Measurements from ENCODE around the gene SLC25A45. TPM values are rescaled to one million over a fixed set of nuclear protein-coding genes. Genes with fewer than 3 reads are reported as not detected.
A peak's percentile ranks its signal among the peaks of the same experiment; 100 is the strongest.

Gene SLC25A45
- total and polyA plus RNA-seq, 2 donors from 2014 or later = 4.1 to 14.7 TPM

- peak overlapping the region in 2 of 3 donors; percentile 93 to 98 for H3K9ac ChIP-seq (ENCODE audit: low read length in 3 of 3)
- peaks cover 0 to 2% (median 0%) of the 10 kb centered on the region in 3 donors for H3K36me3 ChIP-seq (ENCODE audit: control insufficient read depth in 2 of 3, insufficient read depth in 3 of 3, low read length in 3 of 3)
- H3K27ac ChIP-seq (ENCODE audit: low read depth in 2 of 2, low read length in 2 of 2) = peak overlapping the region; percentile 99 to 100
- peaks cover 5 to 40% (median 38%) of the 10 kb centered on the region in 3 donors for H3K4me1 ChIP-seq (ENCODE audit: control insufficient read depth in 2 of 3, insufficient read depth in 2 of 3, low read depth in 1 of 3, low read length in 3 of 3)
- no peaks in the 10 kb centered on the region for H3K9me3 ChIP-seq (ENCODE audit: control insufficient read depth in 2 of 3, insufficient read depth in 1 of 3, low read length in 3 of 3)
- intact Hi-C loops (cut with DNase I) = loop anchor here (5.0 kb wide), 1 partner anchor 89 kb away; no protein-coding TSS in a partner anchor
- no peak for FAIRE-seq
- H3K4me3 ChIP-seq (ENCODE audit: low read length in 3 of 3) = peak overlapping the region in 2 of 3 donors; percentile 55 to 80
- DNase-seq = peak in 4 of 5 donors; percentile 47 to 88 (median 77)
- TF ChIP-seq CTCF (IDR thresholded peaks at IDR 0.05; ENCODE audit: borderline replicate concordance, extremely low read depth, insufficient read depth) = no peak
- H3K27me3 ChIP-seq (ENCODE audit: control insufficient read depth, insufficient read depth, low read length) = no peaks in the 10 kb centered on the region
Observed at GRCh38 chr11:65417702-65418430, 35.4 kb upstream of the SLC25A45 start.

GRCh38 chr11:65416841-65417701, 34.6 kb upstream of the SLC25A45 start:
- DNase-seq (peak in 2 of 5 donors; percentile 61 to 84), FAIRE-seq (no peak)
- Histone ChIP-seq H3K9ac (ENCODE audit: low read length in 3 of 3) (peak overlapping the region in 2 of 3 donors; percentile 93 to 98), H3K27ac (ENCODE audit: low read depth in 2 of 2, low read length in 2 of 2) (peak overlapping the region; percentile 99 to 100), H3K4me3 (ENCODE audit: low read length in 3 of 3) (peak overlapping the region in 2 of 3 donors; percentile 55 to 80), H3K4me1 (ENCODE audit: control insufficient read depth in 2 of 3, insufficient read depth in 2 of 3, low read depth in 1 of 3, low read length in 3 of 3) (peaks cover 5 to 40% (median 39%) of the 10 kb centered on the region in 3 donors), H3K9me3 (ENCODE audit: control insufficient read depth in 2 of 3, insufficient read depth in 1 of 3, low read length in 3 of 3) (no peaks in the 10 kb centered on the region), H3K27me3 (ENCODE audit: control insufficient read depth, insufficient read depth, low read length) (no peaks in the 10 kb centered on the region), H3K36me3 (ENCODE audit: control insufficient read depth in 2 of 3, insufficient read depth in 3 of 3, low read length in 3 of 3) (no peaks in the 10 kb centered on the region)
- no peak for TF ChIP-seq CTCF (IDR thresholded peaks at IDR 0.05; ENCODE audit: borderline replicate concordance, extremely low read depth, insufficient read depth)
- intact Hi-C loops (cut with DNase I) = loop anchor here (5.0 kb wide), 1 partner anchor 90 kb away; no protein-coding TSS in a partner anchor

GRCh38 chr11:65416341-65416824, 33.9 kb upstream of the SLC25A45 start:
- peak; percentile 90 to 96 (median 93) for DNase-seq
- peaks cover 5 to 45% (median 38%) of the 10 kb centered on the region in 3 donors for H3K4me1 ChIP-seq (ENCODE audit: control insufficient read depth in 2 of 3, insufficient read depth in 2 of 3, low read depth in 1 of 3, low read length in 3 of 3)
- H3K27ac ChIP-seq (ENCODE audit: low read depth in 2 of 2, low read length in 2 of 2) = peak overlapping the region; percentile 99 to 100
- H3K27me3 ChIP-seq (ENCODE audit: control insufficient read depth, insufficient read depth, low read length) = no peaks in the 10 kb centered on the region
- FAIRE-seq = no peak
- H3K4me3 ChIP-seq (ENCODE audit: low read length in 3 of 3) = peak overlapping the region in 2 of 3 donors; percentile 55 to 80
- intact Hi-C loops (cut with DNase I) = loop anchor here (5.0 kb wide), 1 partner anchor 91 kb away; no protein-coding TSS in a partner anchor
- TF ChIP-seq CTCF (IDR thresholded peaks at IDR 0.05; ENCODE audit: borderline replicate concordance, extremely low read depth, insufficient read depth) = peak; percentile 99
- H3K9ac ChIP-seq (ENCODE audit: low read length in 3 of 3) = peak overlapping the region in 2 of 3 donors; percentile 93 to 98
- no peaks in the 10 kb centered on the region for H3K9me3 ChIP-seq (ENCODE audit: control insufficient read depth in 2 of 3, insufficient read depth in 1 of 3, low read length in 3 of 3)
- H3K36me3 ChIP-seq (ENCODE audit: control insufficient read depth in 2 of 3, insufficient read depth in 3 of 3, low read length in 3 of 3) = no peaks in the 10 kb centered on the region

Data from kidney (tissue), 14 donors.